NCI-H128 (cell line): ENCODE results near the gene ARL2BP.
"Not testable (repeated sequence)": the region's sequence is repeated elsewhere in the genome, so short reads cannot be mapped to it uniquely, and the experiment has no call there.

Source experiments
- DNase-seq: peaks from one replicate; lab custom pipeline; 2025; ENCODE audit not compliant: unreplicated experiment; lab: John Stamatoyannopoulos, UW

Gene ARL2BP

GRCh38 chr16:57244767-57245471, at the start of gene ARL2BP:
ARL2BP (plus strand) TSS chr16:57245259; CDS start chr16:57245368, 109 bp downstream.
- peak; percentile 81 for DNase-seq

DNA sequence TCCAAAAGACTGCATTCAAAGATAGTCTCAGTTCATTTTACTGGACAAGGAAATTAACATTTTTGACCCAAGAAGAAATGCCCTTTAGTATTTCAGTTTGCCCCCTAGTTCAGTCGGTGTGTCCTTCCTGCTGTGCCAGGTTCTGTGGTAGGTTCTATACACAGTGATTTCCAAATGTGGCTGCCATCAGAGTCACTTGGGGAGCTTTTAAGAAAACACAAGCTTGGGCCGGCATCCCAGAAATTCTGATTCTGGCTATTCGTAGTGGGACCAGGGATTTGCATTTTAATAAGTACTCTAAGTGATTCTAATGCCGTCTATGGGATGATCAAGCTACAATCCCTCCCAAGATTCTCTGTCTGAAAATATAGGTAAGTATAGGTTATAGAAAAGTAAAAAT, 48.8 kb upstream of the ARL2BP start:
- DNase-seq, result no peak

DNA sequence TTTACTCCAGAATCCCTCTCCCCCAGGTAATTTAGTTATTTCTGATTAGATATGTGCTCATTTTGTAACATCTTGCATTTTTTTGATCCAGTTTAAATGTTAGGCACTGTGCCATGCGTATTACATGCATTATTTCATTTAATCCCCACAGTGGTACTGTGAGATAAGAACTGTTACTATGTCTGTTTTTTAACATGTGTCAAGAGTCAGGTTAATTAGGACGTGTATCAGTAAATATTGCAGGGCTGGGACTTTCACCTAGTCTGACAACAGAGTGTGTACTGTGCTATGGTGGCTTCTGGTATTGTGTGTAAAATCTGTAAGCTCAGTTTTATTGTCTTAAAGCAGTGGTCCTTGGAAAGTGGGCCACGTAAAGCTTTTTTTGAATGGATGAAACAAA, 48.3 kb upstream of the ARL2BP start:
- no peak for DNase-seq

DNA sequence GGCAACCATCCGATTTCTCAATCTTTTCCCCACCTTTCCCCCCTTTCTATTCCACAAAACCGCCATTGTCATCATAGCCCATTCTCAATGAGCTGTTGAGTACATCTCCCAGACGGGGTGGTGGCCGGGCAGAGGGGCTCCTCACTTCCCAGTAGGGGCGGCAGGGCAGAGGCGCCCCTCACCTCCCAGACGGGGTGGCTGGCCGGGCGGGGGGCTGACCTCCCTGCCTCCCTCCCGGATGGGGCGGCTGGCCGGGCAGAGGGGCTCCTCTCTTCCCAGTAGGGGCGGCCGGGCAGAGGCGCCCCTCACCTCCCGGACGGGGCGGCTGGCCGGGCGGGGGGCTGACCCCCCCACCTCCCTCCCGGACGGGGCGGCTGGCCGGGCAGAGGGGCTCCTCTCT, 44.7 kb upstream of the ARL2BP start:
- not testable (repeated sequence) for DNase-seq

DNA sequence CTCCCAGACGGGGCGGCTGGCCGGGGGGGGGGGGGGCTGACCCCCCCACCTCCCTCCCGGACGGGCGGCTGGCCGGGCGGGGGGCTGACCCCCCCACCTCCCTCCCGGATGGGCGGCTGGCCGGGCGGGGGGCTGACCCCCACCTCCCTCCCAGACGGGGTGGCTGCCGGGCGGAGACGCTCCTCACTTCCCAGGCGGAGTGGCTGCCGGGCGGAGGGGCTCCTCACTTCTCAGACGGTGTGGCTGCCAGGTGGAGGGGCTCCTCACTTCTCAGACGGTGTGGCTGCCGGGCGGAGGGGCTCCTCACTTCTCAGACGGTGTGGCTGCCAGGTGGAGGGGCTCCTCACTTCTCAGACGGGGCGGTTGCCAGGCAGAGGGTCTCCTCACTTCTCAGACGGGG, 44.1 kb upstream of the ARL2BP start:
- not testable (repeated sequence) for DNase-seq

GRCh38 chr16:57202095-57202886, 42.8 kb upstream of the ARL2BP start:
- DNase-seq, result no peak

DNA sequence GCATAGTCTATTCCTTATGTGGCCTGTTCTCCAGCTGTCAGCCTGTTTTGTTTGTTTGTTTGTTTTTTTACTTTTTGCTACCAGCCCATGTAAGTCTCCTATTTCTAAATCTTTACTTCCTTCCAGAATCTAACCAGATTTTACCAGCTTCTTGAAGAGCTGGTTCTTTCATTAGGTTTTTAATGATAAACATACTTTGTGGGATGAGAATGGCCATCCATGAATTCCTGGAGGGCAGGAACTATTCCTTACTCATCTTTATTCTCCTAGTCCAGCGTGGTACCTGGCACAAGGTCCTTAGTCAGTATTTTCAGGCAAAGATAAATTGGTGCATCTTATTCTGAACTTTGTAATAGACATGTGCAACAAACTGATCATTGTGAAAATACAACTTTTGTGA, 41.6 kb upstream of the ARL2BP start:
- DNase-seq, result no peak

DNA sequence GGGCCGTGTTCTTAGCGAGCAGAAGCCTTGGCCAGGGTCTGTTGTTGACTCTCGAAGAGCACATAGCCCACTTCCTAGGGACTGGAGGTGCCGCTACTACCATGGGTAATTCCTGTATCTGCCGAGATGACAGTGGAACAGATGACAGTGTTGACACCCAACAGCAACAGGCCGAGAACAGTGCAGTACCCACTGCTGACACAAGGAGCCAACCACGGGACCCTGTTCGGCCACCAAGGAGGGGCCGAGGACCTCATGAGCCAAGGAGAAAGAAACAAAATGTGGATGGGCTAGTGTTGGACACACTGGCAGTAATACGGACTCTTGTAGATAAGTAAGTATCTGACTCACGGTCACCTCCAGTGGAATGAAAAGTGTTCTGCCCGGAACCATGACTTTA, 40.4 kb upstream of the ARL2BP start:
- DNase-seq, result no peak

- DNase-seq, result no peak
Observed at GRCh38 chr16:57208926-57209325, 36.1 kb upstream of the ARL2BP start.

- DNase-seq, result no peak
Observed at GRCh38 chr16:57209780-57210179, 35.3 kb upstream of the ARL2BP start.

DNA sequence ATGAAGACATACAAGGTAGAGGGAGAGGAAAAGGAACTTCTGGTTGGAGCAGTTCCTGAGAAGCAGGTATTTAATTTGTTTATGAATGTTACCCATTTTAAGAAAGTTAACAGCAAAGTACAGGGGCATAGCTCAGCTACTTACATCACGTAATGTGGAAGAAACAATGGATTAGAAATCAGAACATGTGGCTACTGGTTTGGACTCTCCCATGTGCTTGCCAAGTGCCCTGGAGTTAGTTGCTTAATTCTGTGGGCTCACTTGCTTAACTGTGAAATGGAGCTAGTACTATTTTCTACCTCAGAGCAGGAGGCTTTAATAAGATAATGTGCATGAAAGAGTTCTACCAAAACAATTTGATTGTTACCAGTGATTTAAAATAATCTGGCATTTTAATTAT, 31.6 kb upstream of the ARL2BP start:
- no peak for DNase-seq

DNA sequence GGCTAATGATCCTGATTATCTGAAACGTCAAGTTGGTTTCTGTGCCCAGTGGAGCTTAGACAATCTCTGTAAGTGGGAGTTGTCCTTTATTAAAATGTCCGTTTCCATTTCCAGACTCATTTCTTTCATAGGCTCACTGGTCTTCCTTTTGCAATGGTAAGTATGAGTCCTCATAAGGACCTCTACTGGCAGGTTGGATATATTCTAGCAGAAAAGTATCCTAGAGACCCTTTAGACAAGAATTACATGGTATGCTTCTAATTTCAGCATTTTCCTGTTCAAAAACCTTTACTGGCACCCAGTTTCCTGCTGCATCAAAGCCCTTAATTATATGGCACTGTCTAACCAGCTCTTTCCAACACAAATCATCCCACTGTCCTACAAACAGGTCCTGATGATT, 28.1 kb upstream of the ARL2BP start:
- DNase-seq, result no peak

- no peak for DNase-seq
Observed at GRCh38 chr16:57223057-57223456, 22.0 kb upstream of the ARL2BP start.

DNA sequence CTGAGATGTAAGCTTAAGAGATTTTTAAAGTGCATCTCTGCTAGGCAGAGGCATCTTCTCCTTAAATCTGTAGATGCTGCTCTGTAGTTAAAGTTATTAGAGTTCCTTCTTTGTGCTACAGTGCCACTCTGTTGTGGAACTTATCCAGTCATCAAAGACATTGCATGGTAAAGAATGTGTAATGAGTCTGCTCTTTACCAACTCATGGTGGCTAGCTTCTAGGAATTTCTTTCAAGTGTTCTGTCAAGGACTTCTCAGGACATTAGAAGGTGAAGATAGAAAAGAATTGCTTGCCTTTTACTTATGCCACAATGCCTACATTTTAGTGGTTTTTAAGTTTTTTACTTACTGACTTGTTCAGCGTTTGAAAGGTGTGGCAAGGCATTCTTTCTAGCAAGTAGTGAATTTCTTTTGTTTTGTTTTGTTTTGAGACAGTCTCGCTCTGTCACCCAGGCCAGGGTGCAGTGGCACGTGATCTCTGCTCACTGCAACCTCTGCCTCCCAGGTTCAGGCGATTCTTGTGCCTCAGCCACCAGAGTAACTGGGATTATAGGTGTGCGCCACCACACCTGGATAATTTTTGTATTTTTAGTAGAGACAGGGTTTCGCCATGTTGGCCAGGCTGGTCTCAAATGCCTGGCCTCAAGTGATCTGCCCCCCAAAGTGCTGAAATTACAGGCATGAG, 20.3 kb upstream of the ARL2BP start:
- no peak for DNase-seq

DNA sequence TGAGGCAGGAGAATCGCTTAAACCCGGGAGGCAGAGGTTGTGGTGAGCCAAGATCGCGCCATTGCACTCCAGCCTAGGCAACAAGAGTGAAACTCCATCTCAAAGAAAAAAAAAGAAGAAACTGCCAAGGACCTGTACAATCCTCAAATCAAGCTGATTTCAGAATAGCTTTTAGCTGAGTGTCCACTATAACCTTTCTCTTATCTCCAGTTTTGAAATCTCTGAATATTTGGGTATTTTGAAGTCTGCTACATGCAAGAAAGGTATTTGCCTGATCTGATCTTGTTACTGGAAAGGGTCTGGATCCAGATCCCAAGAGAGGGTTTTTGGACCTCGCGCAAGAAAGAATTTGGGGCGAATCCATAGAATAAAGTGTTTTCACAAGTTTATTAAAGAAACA, 19.1 kb upstream of the ARL2BP start:
- DNase-seq, result no peak

- no peak for DNase-seq
Observed at GRCh38 chr16:57226701-57227621, 18.1 kb upstream of the ARL2BP start.

DNA sequence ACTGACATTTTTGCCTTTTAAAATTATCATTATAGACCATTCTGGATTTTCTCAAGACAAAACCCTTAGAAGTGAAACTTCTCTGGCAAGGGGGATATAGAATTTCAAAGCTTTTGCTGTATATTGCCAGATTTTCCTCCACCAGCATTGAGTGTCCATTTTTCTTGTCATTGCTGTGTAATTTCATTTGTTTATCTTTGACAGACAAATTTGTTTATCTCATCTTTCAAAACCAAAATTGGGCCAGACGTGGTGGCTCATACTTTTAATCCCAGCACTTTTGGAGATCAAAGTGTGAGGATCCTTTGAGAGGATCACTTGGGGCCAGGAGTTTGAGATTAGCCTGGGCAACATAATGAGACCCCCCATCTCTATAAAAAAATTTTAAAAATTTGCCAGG, 16.0 kb upstream of the ARL2BP start:
- DNase-seq, result no peak

- no peak for DNase-seq
Observed at GRCh38 chr16:57231821-57232350, 13.2 kb upstream of the ARL2BP start.

GRCh38 chr16:57233944-57234706, 10.9 kb upstream of the ARL2BP start:
- no peak for DNase-seq

GRCh38 chr16:57234707-57235092, 10.4 kb upstream of the ARL2BP start:
- no peak for DNase-seq
